Measurements from ENCODE around the gene OR8A1.

- TF ChIP-seq, protein P1, sequence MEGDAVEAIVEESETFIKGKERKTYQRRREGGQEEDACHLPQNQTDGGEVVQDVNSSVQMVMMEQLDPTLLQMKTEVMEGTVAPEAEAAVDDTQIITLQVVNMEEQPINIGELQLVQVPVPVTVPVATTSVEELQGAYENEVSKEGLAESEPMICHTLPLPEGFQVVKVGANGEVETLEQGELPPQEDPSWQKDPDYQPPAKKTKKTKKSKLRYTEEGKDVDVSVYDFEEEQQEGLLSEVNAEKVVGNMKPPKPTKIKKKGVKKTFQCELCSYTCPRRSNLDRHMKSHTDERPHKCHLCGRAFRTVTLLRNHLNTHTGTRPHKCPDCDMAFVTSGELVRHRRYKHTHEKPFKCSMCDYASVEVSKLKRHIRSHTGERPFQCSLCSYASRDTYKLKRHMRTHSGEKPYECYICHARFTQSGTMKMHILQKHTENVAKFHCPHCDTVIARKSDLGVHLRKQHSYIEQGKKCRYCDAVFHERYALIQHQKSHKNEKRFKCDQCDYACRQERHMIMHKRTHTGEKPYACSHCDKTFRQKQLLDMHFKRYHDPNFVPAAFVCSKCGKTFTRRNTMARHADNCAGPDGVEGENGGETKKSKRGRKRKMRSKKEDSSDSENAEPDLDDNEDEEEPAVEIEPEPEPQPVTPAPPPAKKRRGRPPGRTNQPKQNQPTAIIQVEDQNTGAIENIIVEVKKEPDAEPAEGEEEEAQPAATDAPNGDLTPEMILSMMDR (conservative IDR thresholded peaks at IDR 0.05) = no peak
- no peak for TF ChIP-seq ZFX (IDR thresholded peaks at IDR 0.05)
These were observed 15.0 kb downstream of the OR8A1 start for GRCh38 chr11:124584681-124585372.
